OCI-LY3 (cell line): ENCODE data around the gene ATP11B.

Experiments
- H2AFZ ChIP-seq: fragments of 200-600, 300-600 bp; shearing (Covaris generic); 2 replicates; pipeline ENCODE4 v1.6.0; 2014; ENCODE audit warnings: antibody characterized with exemption, low read depth, low read length
- H3K27ac ChIP-seq: fragments of 200-600, 300-600 bp; sonication (generic); 2 replicates; pipeline ENCODE4 v1.5.1; 2014; ENCODE audit warnings: mild to moderate bottlenecking, low read length, moderate library complexity, mixed read lengths
- H3K27me3 ChIP-seq: fragments of 200-600, 300-600 bp; sonication (generic); 2 replicates; pipeline ENCODE4 v1.6.1; 2014; ENCODE audit warnings: low read depth, low read length, mixed read lengths
- H3K36me3 ChIP-seq: fragments of 200-600, 300-600 bp; sonication (generic); replicated peaks from 2 replicates; pipeline ENCODE3; 2014; ENCODE audit warnings: low read depth, low read length, mixed read lengths
- H3K4me1 ChIP-seq: fragments of 300-600, 200-600 bp; sonication (generic); 2 replicates; pipeline ENCODE4 v1.6.1; 2014; ENCODE audit warnings: low read length, mixed read lengths
- H3K4me2 ChIP-seq: fragments of 200-600, 300-600 bp; sonication (generic); 2 replicates; pipeline ENCODE4 v1.6.1; 2014; ENCODE audit warnings: low read length, mixed read lengths
- H3K4me3 ChIP-seq: fragments of 300-600, 200-600 bp; sonication (generic); 2 replicates; pipeline ENCODE4 v1.5.1; 2014; ENCODE audit warnings: antibody characterized with exemption, mild to moderate bottlenecking, low read length, moderate library complexity
- H3K79me2 ChIP-seq: fragments of 300-600, 200-600 bp; shearing (Covaris generic); 2 replicates; pipeline ENCODE4 v1.6.1; 2014; ENCODE audit warnings: mild to moderate bottlenecking, low read length, mixed read lengths
- H3K9ac ChIP-seq: fragments of 300-600, 200-600 bp; shearing (Covaris generic); 2 replicates; pipeline ENCODE4 v1.6.0; 2014; ENCODE audit warnings: mild to moderate bottlenecking, low read length, moderate library complexity
- H3K9me3 ChIP-seq: fragments of 200-600, 300-600 bp; shearing (Covaris generic); 2 replicates; pipeline ENCODE4 v1.6.1; 2014; ENCODE audit warnings: low read length, mixed read lengths; ENCODE audit not compliant: insufficient read depth
- H4K20me1 ChIP-seq: fragments of 200-600, 300-600 bp; sonication (generic); 2 replicates; pipeline ENCODE4 v1.6.1; 2016; ENCODE audit warnings: low read length, mixed read lengths; ENCODE audit not compliant: insufficient read depth
- EZH2phosphoT487 ChIP-seq: fragments of 200-600 bp; shearing (Covaris generic); IDR thresholded peaks from 2 replicates; pipeline ENCODE4 v1.6.1; 2018; ENCODE audit warnings: antibody characterized with exemption, mixed run types, low read depth
- TF ChIP-seq, protein P1 (sequence below): fragments of 200-600, 300-600 bp; sonication (generic); IDR thresholded peaks from 2 replicates; pipeline ENCODE4 v1.5.1; 2014; ENCODE audit warnings: antibody characterized with exemption, low read length, low read depth

Gene ATP11B

DNA sequence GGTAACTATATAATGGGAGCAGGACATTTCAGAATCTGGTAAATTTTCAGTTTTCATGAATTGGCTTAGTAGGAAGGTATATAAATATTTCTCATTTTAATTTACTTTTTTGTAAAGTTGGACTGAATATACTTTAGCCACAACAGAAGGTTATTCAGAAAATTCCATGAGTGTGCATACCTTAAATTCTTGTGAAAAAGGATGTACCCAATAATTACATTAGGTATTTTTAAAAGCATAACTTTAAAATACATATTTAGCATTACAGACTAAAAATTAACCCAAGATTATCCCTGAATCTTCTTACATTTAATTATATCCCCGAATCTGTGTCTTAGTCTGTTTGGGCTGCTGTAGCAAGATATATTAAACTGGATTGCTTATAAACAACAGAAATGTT lies 24.9 kb upstream of the ATP11B start:
- H3K27me3 ChIP-seq, result no peaks in the 10 kb centered on the region
- no peaks in the 10 kb centered on the region for H4K20me1 ChIP-seq

GRCh38 chr3:182769673-182770072 lies 23.6 kb upstream of the ATP11B start:
- H2AFZ ChIP-seq, result no peak overlapping the region
- no peak overlapping the region for H3K9ac ChIP-seq
- no peaks in the 10 kb centered on the region for H4K20me1 ChIP-seq
- H3K4me2 ChIP-seq, result no peak overlapping the region
- no peaks in the 10 kb centered on the region for H3K27me3 ChIP-seq
- no peaks in the 10 kb centered on the region for H3K9me3 ChIP-seq
- TF ChIP-seq, protein P1, sequence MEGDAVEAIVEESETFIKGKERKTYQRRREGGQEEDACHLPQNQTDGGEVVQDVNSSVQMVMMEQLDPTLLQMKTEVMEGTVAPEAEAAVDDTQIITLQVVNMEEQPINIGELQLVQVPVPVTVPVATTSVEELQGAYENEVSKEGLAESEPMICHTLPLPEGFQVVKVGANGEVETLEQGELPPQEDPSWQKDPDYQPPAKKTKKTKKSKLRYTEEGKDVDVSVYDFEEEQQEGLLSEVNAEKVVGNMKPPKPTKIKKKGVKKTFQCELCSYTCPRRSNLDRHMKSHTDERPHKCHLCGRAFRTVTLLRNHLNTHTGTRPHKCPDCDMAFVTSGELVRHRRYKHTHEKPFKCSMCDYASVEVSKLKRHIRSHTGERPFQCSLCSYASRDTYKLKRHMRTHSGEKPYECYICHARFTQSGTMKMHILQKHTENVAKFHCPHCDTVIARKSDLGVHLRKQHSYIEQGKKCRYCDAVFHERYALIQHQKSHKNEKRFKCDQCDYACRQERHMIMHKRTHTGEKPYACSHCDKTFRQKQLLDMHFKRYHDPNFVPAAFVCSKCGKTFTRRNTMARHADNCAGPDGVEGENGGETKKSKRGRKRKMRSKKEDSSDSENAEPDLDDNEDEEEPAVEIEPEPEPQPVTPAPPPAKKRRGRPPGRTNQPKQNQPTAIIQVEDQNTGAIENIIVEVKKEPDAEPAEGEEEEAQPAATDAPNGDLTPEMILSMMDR, result no peak
- TF ChIP-seq EZH2phosphoT487, result no peak
- no peak overlapping the region for H3K4me3 ChIP-seq
- no peak overlapping the region for H3K27ac ChIP-seq
- no peaks in the 10 kb centered on the region for H3K36me3 ChIP-seq
- no peaks in the 10 kb centered on the region for H3K4me1 ChIP-seq
- no peaks in the 10 kb centered on the region for H3K79me2 ChIP-seq

More for the DNA sequence above, 24.9 kb upstream of the ATP11B start:
- Histone ChIP-seq H3K4me1 (no peaks in the 10 kb centered on the region), H3K79me2 (no peaks in the 10 kb centered on the region), H3K9ac (no peak overlapping the region), H2AFZ (no peak overlapping the region), H3K27ac (no peak overlapping the region), H3K36me3 (no peaks in the 10 kb centered on the region), H3K9me3 (no peaks in the 10 kb centered on the region), H3K4me3 (no peak overlapping the region), H3K4me2 (no peak overlapping the region)
- no peak for TF ChIP-seq EZH2phosphoT487
- TF ChIP-seq, protein P1, result no peak

- Histone ChIP-seq H4K20me1 (no peaks in the 10 kb centered on the region), H3K27ac (no peak overlapping the region), H3K27me3 (0 out of 2 replicates have a peak, but pooled peaks cover 5% of the 10 kb centered on the region), H3K4me1 (peaks cover 7% of the 10 kb centered on the region), H3K79me2 (no peaks in the 10 kb centered on the region), H3K9me3 (0 out of 2 replicates have a peak, but pooled peaks cover under 1% of the 10 kb centered on the region), H3K4me2 (no peak overlapping the region), H3K9ac (no peak overlapping the region), H3K36me3 (no peaks in the 10 kb centered on the region), H2AFZ (no peak overlapping the region), H3K4me3 (no peak overlapping the region)
- TF ChIP-seq, protein P1, result no peak
- TF ChIP-seq EZH2phosphoT487, result no peak
Measured at GRCh38 chr3:182782149-182782548, 11.2 kb upstream of the ATP11B start.

- H2AFZ ChIP-seq, result no peak overlapping the region
- no peaks in the 10 kb centered on the region for H4K20me1 ChIP-seq
- no peaks in the 10 kb centered on the region for H3K79me2 ChIP-seq
- 0 out of 2 replicates have a peak, but pooled peaks cover 5% of the 10 kb centered on the region for H3K27me3 ChIP-seq
- no peaks in the 10 kb centered on the region for H3K36me3 ChIP-seq
- no peak overlapping the region for H3K4me2 ChIP-seq
- no peak overlapping the region for H3K4me3 ChIP-seq
- peaks cover 13% of the 10 kb centered on the region for H3K4me1 ChIP-seq
- H3K27ac ChIP-seq, result no peak overlapping the region
- H3K9ac ChIP-seq, result no peak overlapping the region
- H3K9me3 ChIP-seq, result no peaks in the 10 kb centered on the region
- no peak for TF ChIP-seq EZH2phosphoT487
- TF ChIP-seq, protein P1, result no peak
Measured at GRCh38 chr3:182783106-182783505, 10.2 kb upstream of the ATP11B start.
